C4-2B (cell line): ENCODE data around the gene DENND1A.
A peak's percentile ranks its signal among the peaks of the same experiment; 100 is the strongest.
"Not testable (repeated sequence)": the region's sequence is repeated elsewhere in the genome, so short reads cannot be mapped to it uniquely, and the experiment has no call there.

Source experiments
- H3K27ac ChIP-seq: fragments of 450-650 bp; 2 replicates; pipeline ENCODE4 v1.5.1; 2017
- ZFX ChIP-seq: fragments of 450-650 bp; IDR thresholded peaks from 2 replicates; pipeline ENCODE4 v1.6.1; 2017
- TF ChIP-seq, protein P1 (sequence below): fragments of 450-650 bp; conservative IDR thresholded peaks from 2 replicates; pipeline ENCODE4 v1.5.1; 2017; ENCODE audit warnings: mild to moderate bottlenecking

DENND1A gene

DNA sequence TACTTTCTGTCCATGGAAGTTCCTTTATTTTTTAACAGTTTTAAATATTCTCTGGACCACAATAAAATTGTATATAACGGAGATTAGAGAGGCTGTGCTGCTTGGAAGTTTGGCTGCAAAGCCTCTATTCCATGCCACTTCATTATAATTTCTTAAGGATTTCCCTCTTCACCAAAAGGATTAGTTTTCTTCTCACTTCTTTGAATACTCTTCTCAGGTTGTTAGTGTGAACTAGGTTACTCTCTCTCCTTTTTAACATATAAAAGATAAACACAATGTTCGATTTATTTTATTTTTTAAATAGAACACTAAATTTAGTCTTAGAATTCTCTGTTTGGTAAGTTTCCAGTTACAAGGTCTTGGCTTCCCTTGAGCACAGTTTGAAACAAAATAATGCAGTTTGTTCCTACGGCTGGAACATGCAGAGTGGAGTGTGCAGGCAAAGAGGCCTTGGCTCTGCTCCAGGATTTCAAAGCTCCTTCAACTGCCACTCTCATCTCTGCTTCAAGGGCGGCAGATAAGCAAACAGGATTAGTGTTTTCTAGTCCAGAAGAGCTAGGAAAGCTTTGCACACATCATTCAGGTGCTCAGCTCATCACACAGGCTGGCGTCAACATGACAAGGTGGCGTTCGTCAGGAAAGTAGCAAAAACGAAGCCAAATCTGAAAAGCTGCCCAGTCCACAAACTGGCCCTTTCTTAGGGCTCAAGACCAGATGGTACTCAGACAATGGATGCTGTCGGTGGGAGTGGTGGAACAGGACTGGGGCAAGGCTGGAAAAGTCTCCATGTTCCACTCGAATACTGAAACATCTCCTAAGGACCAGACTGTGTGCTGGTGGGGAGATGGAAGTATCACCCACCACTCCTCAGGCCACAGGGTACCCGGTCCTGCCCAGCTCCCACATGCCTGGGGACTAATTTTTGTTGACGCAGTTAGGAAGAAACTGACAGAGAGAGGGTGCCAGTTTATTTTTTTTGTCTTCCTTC, 287.3 kb downstream of the DENND1A start:
- TF ChIP-seq ZFX = no peak
- TF ChIP-seq, protein P1, sequence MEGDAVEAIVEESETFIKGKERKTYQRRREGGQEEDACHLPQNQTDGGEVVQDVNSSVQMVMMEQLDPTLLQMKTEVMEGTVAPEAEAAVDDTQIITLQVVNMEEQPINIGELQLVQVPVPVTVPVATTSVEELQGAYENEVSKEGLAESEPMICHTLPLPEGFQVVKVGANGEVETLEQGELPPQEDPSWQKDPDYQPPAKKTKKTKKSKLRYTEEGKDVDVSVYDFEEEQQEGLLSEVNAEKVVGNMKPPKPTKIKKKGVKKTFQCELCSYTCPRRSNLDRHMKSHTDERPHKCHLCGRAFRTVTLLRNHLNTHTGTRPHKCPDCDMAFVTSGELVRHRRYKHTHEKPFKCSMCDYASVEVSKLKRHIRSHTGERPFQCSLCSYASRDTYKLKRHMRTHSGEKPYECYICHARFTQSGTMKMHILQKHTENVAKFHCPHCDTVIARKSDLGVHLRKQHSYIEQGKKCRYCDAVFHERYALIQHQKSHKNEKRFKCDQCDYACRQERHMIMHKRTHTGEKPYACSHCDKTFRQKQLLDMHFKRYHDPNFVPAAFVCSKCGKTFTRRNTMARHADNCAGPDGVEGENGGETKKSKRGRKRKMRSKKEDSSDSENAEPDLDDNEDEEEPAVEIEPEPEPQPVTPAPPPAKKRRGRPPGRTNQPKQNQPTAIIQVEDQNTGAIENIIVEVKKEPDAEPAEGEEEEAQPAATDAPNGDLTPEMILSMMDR = no peak
- H3K27ac ChIP-seq = peak overlapping the region; percentile 6; the same call in 1 of the 2 replicates

DNA sequence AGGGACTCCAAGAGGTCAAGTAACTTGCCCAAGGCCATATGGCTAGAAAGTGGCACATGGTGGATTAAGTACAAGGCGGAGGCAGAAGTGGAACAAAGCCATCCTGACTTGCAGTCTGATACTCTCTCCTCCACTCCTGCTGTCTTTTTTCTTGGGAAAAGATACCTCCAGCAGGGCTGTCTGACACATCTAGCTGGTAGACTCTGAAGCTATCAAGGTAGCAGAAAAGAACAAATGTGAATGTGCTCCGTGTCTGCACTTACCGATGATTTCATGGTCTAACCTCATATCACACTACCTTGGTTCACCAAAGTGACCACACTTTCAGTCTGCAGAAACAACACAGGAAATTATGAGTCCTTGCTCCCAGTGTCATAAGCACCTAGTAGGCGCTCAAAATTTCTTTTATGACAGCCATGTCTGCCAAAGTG, 289.1 kb downstream of the DENND1A start:
- H3K27ac ChIP-seq = no peak overlapping the region
- no peak for TF ChIP-seq ZFX
- TF ChIP-seq, protein P1 = no peak

DNA sequence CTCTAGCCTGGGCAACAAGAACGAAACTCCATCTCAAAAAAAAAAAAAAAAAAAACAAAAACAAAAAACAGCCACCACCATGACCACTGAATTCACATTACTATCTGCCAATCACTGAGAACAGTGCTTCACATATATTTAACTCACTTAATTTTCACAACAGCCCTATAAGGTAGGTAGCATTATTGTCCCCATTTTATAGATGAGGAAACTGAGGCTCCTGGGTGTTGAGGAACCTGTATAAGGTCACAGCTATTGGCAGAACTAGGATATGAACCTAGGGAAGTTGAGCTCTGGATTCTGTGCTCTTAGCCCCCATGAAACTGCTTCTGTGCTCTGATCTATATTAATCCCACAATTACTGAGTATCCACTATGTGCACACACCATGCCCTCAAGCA, 290.2 kb downstream of the DENND1A start:
- H3K27ac ChIP-seq = no peak overlapping the region
- TF ChIP-seq, protein P1 = no peak
- TF ChIP-seq ZFX = no peak

DNA sequence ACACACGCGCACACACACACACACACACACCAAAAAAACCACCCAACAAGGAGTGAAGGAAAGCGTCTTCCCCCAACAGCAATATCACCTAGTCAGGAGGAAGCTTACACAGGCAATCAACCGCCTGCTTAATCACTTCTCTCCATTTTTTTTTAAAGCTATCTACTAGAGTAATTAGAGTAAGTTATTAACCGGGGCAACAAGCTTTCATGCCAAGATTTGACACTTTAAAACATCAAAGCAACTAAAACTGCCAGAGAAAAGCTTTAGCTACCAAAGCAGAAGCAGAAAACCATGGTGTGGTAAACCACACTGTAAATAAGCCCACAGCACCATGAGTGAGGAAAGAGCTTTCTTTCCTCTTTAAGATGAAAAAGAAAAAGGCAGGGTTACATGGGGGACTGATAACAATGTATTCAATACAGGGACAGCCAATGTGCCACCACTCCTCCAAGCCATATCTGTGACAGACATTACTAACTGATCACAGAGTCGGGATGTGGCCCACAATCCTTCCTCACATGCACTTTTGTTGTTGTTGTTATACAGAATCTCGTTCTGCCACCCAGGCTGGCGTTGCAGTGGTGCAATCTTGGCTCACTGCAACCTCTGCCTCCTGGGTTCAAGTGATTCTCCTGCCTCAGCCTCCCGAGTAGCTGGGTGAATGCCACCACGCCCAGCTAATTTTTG, 291.8 kb downstream of the DENND1A start:
- TF ChIP-seq ZFX = no peak
- TF ChIP-seq, protein P1 = no peak
- H3K27ac ChIP-seq = no peak overlapping the region

DNA sequence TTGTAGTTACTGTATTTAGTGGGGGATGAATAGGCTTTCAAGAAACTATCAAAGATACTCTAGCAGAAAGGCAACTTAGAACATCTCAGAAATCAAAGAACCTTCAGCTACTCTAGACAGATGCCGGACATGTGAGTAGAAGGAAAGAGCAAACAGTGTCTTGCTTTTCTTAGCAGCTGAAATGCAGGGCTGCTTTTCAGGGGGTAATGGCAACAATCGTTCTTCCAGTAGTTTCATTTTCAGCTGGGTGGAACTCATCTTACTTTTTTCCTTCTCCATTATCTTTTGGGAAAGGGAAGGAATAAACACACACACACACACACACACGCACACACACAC, 292.4 kb downstream of the DENND1A start:
- TF ChIP-seq ZFX = no peak
- TF ChIP-seq, protein P1 = no peak
- H3K27ac ChIP-seq = no peak overlapping the region

DNA sequence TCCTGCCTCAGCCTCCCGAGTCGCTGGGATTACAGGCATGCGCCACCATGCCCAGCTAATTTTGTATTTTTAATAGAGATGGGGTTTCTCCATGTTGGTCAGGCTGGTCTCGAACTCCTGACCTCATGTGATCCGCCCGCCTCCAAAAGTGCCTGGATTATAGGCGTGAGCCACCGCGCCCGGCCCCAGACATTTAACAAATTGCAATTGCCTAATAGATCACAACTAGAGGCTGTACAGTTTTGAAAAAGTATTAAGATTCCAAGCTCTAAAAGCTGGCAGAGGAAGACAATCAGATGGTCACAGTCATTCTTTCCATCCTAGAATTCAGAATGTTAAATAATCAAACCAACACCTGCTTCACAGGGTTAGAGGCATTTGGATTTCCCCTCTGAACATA, 293.1 kb downstream of the DENND1A start:
- not testable (repeated sequence) for H3K27ac ChIP-seq

DNA sequence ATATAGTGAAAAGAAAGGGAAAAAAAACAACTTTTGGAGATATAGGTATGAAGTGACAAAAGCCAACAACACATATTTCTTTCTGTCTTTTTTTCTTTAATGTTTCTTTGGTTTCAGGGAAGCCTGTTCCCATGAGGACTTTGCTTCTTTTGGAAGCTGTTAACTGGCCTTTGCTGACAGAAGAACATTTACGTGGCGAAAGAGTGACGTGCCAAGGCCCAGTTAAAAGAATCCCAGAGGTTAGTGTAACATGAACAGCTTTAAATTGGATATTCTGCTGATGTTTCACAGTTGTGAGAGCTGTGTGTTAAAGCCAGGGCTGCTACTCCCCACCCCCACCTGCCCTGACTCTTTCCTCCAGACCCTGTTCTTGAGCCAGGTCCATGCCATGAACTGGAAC, 298.1 kb downstream of the DENND1A start:
- TF ChIP-seq, protein P1 = no peak
- no peak for TF ChIP-seq ZFX

More for the DNA sequence above, 298.1 kb downstream of the DENND1A start:
- no peak overlapping the region for H3K27ac ChIP-seq
